Left renal cortex interstitium (tissue), 4 donors: Measurements from ENCODE around the gene CLIP2. TPM values are rescaled to one million over a fixed set of nuclear protein-coding genes. Genes with fewer than 3 reads are reported as not detected.
A peak's percentile ranks its signal among the peaks of the same experiment; 100 is the strongest.
"Not testable (repeated sequence)": the region's sequence is repeated elsewhere in the genome, so short reads cannot be mapped to it uniquely, and the experiment has no call there.

Experiments used
- DNase-seq, 4 donors: peaks; one replicate each; pipeline ENCODE4 v3.0.0-alpha.2; 2013; ENCODE audit warnings: low read depth in 4 of 4, low spot score in 2 of 4, missing footprints in 1 of 4
- polyA plus RNA-seq, 4 donors: library from polyadenylated mRNA; unstranded; fragments of 120-200 nt; gene quantifications; one replicate each; pipeline ENCODE4 v1.2.1, GENCODE V29; 2013; ENCODE audit not compliant: insufficient read length in 4 of 4

Gene CLIP2
- polyA plus RNA-seq, 4 donors, result 26.0 to 38.2 (median 30.4) TPM

DNA sequence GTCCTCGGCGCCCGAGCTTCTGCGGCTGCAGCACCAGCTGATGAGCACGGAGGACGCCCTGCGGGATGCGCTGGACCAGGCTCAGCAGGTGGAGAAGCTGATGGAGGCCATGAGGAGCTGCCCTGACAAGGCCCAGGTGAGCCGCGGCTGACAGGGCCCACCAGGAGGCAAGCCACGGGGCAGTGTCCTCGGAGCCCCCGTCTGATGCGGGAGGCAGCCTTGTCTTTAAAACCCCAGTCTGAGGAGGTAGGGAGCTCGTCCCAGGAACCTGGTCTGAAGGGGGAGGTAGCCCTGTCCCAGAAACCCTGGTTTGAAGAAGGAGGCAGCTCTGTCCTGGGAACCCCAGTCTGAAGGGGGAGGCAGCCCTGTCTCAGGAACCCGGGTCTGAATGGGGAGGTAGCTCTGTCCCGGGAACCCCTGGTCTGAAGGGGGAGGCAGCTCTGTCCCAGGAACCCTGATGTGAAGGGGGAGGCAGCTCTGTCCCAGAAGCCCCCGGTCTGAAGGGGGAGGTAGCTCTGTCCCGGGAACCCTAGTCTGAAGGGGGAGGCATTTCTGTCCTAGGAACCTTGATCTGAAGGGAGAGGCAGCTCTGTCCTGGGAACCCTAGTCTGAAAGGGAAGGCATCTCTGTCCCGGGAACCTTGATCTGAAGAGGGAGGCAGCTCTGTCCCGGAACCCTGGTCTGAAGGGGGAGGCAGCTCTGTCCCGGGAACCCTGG is 111.4 kb downstream of the CLIP2 start:
- DNase-seq, result no peak

DNA sequence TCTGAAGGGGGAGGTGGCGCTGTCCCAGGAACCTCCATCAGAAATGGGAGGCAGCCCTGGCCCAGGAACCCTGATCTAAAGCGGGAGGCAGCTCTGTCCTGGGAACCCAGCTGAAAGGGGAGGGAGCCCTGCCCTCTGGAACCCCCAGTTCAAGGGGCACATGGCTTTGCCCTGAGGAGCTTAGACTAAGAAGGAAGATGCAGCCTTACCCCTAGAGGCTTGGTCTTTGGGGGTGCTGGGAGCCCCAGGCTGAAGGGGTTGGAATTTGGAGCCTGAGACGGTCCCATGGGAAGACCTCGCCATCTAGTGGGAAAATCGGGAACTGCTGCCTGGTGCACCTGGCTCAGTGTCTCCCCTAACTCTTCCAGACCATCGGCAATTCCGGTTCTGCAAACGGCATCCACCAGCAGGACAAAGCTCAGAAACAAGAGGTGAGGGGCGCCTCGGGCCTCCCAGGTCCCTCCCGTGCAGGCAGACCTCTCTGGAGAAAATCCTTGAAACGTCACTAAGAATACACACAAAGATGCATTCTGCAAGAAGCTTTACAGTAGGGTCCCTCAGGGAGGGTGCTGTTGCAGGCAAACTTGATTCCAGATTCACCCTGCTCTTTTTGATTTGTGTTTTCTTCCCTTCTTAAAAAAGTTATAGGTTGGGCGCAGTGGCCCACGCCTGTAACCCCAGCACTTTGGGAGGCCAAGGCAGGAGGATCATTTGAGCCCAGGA is 112.1 kb downstream of the CLIP2 start:
- peak in 2 of 4 donors; percentile 26 to 56 for DNase-seq

- DNase-seq, result not testable (repeated sequence)
Measured at GRCh38 chr7:74402668-74403067, 113.5 kb downstream of the CLIP2 start.

GRCh38 chr7:74403521-74404387 is 114.5 kb downstream of the CLIP2 start:
- DNase-seq, result no peak

GRCh38 chr7:74404388-74404700 is 115.1 kb downstream of the CLIP2 start:
- DNase-seq, result no peak

DNA sequence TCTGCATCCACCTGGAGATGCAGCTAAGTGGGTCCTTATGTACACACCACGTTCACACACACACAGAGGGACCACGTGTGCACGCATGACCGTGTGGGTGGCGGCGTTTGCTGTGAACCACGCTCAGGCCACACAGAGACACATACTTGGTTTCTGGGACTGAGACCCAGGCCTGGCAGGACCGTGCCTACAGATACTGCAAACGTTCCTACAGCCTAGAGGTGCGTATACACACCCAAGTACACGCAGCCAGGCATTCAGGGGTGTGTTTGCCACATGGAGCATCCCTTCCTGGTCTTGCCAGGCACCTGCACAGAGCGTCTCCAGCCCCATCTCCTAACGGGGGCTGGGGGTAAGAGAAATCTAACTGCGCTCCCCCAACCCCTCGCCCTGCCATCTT is 115.5 kb downstream of the CLIP2 start:
- no peak for DNase-seq

DNA sequence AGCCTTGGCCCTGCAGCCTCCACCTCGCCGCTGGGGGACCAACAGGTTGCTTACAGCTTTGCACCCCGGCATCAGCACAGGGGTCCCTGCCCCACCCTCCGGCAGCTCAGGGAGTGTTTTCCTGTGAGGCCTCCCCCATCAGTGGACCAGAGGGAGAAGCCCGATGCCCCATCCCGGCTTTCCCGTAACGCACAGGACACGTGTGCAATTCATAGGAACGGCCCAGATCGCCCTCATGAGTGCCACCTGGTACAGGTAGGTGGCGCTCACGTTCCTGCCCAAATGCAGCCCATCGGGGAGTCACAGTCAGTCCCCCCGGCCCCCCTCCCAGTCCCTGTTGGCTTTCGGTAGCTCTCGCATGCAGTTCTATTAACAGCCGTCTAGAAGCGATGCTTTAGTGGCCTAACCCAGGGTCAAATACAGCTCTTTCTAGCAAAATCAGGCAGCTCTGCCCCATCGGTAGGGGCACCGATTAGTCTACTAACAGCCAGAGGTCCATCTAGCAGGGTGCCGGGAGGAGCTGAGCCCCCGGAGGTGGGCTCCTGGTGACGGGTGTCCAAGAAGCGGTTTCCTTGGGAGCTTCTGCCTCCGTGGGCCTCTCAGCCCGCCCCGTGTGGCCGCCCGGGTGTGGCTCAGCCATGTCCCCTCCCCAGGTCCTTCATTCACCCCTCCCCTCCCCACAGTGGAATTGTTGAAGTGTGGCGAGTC is 116.1 kb downstream of the CLIP2 start:
- DNase-seq, result no peak

DNA sequence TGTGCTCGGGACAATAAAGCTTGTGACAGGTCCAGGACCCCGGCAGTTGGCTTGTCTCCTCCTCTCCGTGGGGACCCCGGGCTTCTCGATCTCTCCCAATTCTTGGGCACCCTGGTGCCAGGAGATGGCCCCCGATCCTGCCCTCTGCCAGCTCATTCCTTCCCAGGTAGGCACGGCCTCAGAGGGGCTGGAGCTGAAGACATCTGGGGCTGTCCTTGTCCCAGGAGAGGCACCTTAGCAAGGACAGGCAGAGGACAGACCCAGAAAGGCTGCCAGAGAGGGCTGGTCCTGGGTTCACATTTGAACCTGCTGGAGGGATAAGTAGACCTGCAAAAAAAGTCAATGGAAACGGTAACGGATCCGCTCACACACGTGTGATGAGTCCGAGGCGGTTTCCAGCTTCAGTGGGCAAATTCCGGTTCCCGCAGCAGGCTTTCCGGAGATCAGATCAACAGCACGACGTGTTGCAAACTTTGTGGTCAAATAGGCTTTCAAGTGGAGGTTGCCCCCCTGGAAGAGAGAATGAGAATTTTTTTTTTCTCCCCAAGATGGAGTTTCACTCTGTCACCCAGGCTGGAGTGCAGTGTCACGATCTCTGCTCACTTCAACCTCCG is 116.8 kb downstream of the CLIP2 start:
- DNase-seq, result no peak

GRCh38 chr7:74407958-74408357 is 118.8 kb downstream of the CLIP2 start:
- DNase-seq, result no peak

- no peak for DNase-seq
Measured at GRCh38 chr7:74409571-74409970, 120.4 kb downstream of the CLIP2 start.

DNA sequence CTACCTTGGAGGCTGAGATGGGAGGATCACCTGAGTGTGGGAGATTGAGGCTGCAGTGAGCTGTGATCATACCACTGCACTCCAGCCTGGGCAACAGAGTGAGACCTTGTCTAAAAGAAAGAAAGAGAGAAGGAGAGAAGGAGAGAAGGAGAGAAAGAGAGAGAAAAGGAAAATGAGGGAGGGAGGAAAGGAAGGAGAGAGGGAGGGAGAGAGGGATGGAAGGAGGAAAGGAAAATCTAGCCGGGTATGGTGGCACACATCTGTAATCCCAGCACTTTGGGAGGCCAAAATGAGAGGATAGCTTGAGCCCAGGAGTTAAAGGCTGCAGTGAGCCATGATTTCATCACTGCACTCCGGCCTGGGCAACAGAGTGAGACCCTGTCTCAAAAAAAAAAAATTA is 121.6 kb downstream of the CLIP2 start:
- no peak for DNase-seq

- not testable (repeated sequence) for DNase-seq
Measured at GRCh38 chr7:74411571-74411970, 122.4 kb downstream of the CLIP2 start.

DNA sequence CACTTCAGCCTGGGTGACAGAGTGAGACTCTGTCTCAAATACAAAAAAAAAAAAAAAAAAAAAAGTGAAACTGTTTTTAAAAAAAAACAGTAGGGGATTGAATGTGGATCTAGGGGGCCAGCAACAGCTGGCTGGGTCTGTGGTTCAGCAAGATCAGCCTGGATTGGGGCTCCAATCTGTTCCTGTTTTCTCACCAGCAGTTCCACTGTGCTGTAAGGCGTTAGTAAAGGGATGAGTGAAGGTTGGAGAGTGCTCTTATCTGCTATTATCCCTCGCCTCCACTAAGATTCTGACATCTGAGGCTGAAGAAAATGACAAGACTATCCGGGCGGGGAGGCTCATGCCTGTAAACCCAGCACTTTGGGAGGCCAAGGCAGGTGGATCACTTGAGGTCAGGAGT is 122.8 kb downstream of the CLIP2 start:
- DNase-seq, result no peak

DNA sequence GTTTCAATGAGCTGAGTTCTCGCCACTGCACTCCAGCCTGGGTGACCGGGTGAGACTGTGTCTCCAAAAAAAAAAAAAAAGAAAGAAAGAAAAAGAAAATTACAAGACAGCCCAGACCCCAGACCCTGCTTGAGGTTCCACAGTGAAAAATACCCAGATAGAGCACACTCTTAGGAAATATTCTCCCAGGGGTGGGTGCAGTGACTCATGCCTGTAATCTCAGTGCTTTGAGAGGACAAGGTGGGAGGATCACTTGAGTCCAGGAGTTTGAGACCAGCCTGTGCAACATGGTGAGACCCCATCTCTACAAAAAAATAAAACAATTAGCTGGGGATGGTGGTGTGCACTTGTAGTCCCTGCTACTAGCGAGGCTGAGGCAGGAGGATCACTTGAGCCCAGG is 123.4 kb downstream of the CLIP2 start:
- no peak for DNase-seq

DNA sequence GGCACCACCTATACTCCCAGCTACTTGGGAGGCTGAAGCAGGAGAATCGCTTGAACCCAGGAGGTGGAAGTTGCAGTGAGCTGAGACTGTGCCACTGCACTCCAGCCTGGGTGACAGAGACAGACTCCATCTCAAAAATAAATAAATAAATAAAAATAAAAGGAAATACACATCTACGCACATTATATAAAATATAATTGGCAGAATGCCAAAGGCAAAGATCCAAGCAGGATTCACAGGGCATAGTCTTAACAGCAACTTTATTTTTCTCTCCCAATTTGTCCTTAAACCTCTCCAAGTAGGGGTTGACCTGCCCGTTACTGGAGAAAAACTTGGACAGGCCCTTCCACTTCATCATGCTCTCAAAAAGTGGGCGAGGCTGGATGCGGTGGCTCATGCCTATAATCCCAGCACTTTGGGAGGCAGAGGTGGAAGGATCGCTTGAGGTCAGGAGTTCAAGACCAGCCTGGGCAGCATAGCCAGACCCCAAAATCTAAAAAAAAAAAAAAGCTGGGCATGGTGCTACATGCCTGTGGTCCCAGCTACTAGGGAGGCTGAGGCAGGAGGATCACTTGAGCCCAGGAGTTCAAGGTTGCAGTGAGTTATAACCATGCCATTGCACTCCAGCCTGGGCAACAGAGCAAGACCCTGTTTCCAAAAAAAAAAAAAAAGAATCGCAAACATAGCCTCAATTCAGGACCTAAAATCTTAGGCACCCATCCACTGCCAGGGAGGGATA is 125.6 kb downstream of the CLIP2 start:
- not testable (repeated sequence) for DNase-seq

DNA sequence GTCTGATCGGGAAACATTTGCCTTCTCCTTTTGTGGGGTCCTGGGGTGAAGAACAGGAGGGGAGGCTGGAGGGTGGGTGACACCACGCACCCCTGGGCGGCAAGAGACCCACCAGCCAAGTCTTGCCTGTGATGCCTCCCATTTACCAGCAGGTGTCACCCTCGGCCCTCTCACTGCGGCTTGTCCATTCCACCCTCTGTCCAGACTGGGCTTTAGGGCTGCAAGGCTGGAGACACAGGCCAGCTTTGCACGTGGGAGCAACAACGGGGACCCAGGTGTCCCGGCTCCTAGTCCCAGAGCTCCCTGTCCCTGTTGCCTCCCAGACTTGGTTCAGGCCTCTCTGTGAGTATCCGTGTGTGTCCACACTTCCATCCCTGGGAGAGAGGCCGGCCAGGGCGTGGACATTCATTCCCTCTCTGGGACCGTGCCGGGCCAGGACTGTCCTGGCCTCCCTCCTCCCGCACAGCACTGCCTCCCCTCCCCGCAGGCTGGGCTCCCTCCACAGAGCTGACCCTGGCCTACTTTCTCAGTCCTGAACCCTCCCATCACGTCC is 128.3 kb downstream of the CLIP2 start:
- peak in 2 of 4 donors; percentile 50 to 56 for DNase-seq

DNA sequence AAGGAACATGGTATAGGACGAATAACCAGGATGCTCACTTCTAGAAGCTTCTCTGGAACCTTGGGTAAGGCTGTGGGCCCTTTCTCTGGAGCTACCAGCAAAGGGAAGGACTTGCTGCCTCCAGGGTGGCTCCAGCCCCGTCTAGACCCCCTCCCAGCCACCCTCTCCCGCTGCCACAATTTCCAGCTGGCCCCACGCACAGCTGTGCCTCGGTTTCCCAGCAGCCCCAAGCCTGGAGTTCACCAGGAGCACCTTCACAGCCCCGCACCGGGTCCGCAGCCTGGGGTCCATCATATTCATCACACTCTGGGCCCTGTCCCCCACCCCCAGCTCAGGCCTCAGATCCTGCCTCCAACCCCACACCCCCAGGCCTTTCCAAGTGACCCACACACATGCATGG is 128.9 kb downstream of the CLIP2 start:
- DNase-seq, result no peak

DNA sequence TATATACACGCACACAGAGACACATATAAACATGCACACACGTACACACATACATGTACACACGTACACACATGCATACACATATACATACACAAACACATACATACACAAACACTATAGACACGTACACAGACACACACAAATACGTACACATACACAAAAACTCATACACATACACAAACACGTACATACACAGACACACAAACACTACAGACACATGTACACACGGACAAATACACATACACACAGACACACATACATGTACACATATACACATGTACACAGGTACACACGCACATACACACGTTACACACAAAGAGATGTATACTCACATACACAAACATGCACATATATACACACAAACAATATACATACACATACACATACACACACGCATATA is 129.3 kb downstream of the CLIP2 start:
- DNase-seq, result no peak

- not testable (repeated sequence) for DNase-seq
Measured at GRCh38 chr7:74419232-74419631, 130.0 kb downstream of the CLIP2 start.
